Measurements from ENCODE around the gene HS3ST1.
"Not testable (repeated sequence)": the region's sequence is repeated elsewhere in the genome, so short reads cannot be mapped to it uniquely, and the experiment has no call there.

Gene HS3ST1

GRCh38 chr4:11407551-11407950 lies 21.1 kb downstream of the HS3ST1 start:
- in situ Hi-C loops (cut with MboI; ENCODE audit: low sequenced_read_pairs): no loop called here

- in situ Hi-C loops (cut with MboI; ENCODE audit: low sequenced_read_pairs): no loop called here
Measured at GRCh38 chr4:11404431-11404830, 24.3 kb downstream of the HS3ST1 start.

GRCh38 chr4:11402192-11402591 lies 26.5 kb downstream of the HS3ST1 start:
- in situ Hi-C loops (cut with MboI; ENCODE audit: low sequenced_read_pairs): no loop called here

- in situ Hi-C loops (cut with MboI; ENCODE audit: low sequenced_read_pairs): no loop called here
Measured at GRCh38 chr4:11399461-11399971, 29.2 kb downstream of the HS3ST1 start.

- in situ Hi-C loops (cut with MboI; ENCODE audit: low sequenced_read_pairs): no loop called here
Measured at GRCh38 chr4:11397819-11398610, 30.7 kb downstream of the HS3ST1 start.

GRCh38 chr4:11397146-11397545 lies 31.5 kb downstream of the HS3ST1 start:
- in situ Hi-C loops (cut with MboI; ENCODE audit: low sequenced_read_pairs): no loop called here

GRCh38 chr4:11393551-11393950 lies 35.1 kb downstream of the HS3ST1 start:
- in situ Hi-C loops (cut with MboI; ENCODE audit: low sequenced_read_pairs): no loop called here

- in situ Hi-C loops (cut with MboI; ENCODE audit: low sequenced_read_pairs): not testable (repeated sequence)
Measured at GRCh38 chr4:11384072-11384471, 44.6 kb downstream of the HS3ST1 start.

- in situ Hi-C loops (cut with MboI; ENCODE audit: low sequenced_read_pairs): no loop called here
Measured at GRCh38 chr4:11376571-11376970, 52.1 kb downstream of the HS3ST1 start.

- in situ Hi-C loops (cut with MboI; ENCODE audit: low sequenced_read_pairs): no loop called here
Measured at GRCh38 chr4:11376146-11376545, 52.5 kb downstream of the HS3ST1 start.

- in situ Hi-C loops (cut with MboI; ENCODE audit: low sequenced_read_pairs): no loop called here
Measured at GRCh38 chr4:11368701-11369115, 60.0 kb downstream of the HS3ST1 start.

GRCh38 chr4:11367371-11367770 lies 61.3 kb downstream of the HS3ST1 start:
- in situ Hi-C loops (cut with MboI; ENCODE audit: low sequenced_read_pairs): no loop called here

- in situ Hi-C loops (cut with MboI; ENCODE audit: low sequenced_read_pairs): no loop called here
Measured at GRCh38 chr4:11366859-11367258, 61.8 kb downstream of the HS3ST1 start.

GRCh38 chr4:11365039-11365438 lies 63.7 kb downstream of the HS3ST1 start:
- in situ Hi-C loops (cut with MboI; ENCODE audit: low sequenced_read_pairs): no loop called here

- in situ Hi-C loops (cut with MboI; ENCODE audit: low sequenced_read_pairs): no loop called here
Measured at GRCh38 chr4:11359591-11359990, 69.1 kb downstream of the HS3ST1 start.

GRCh38 chr4:11355226-11355625 lies 73.5 kb downstream of the HS3ST1 start:
- in situ Hi-C loops (cut with MboI; ENCODE audit: low sequenced_read_pairs): no loop called here

- in situ Hi-C loops (cut with MboI; ENCODE audit: low sequenced_read_pairs): no loop called here
Measured at GRCh38 chr4:11354531-11354930, 74.2 kb downstream of the HS3ST1 start.

GRCh38 chr4:11348449-11349088 lies 80.1 kb downstream of the HS3ST1 start:
- in situ Hi-C loops (cut with MboI; ENCODE audit: low sequenced_read_pairs): no loop called here

- in situ Hi-C loops (cut with MboI; ENCODE audit: low sequenced_read_pairs): no loop called here
Measured at GRCh38 chr4:11344916-11345315, 83.8 kb downstream of the HS3ST1 start.

GRCh38 chr4:11343536-11343935 lies 85.2 kb downstream of the HS3ST1 start:
- in situ Hi-C loops (cut with MboI; ENCODE audit: low sequenced_read_pairs): no loop called here
